ENCODE results near the gene ENKUR.

DNA sequence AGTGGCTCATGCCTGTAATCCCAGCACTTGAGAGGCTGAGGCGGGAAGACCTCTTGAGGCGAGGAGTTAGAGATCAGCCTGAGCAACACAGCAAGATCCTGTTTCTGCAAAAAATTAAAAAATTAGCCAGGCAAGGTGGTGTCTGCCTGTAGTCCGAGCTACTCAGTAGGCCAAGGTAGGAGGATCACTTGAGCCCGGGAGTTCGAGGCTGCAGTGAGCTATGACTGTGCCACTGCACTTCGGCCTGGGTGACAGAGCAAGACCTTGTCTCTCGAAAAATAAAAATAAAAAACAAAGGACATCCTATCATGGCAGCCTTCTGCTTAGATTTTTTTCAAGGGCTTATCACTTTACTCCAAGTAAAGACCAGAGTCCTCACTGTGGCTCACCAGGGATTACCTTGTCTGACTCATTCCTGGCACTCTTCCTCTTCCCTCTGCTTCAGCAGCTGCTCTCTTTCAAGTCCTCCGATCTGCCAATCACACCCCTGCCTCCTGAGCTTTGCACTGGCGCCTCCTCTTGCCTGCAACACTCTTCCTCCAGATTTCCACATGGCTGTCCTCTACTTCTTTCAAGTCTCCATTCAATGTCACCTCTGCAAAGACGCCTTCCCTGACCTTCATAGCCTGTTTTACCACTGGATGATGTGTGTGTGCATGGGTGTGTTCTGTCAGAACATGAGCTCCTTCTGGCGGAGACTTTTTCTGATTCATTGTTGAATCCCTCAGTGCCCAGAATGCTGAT lies 71.3 kb downstream of the ENKUR start:
- TF ChIP-seq, protein P1, sequence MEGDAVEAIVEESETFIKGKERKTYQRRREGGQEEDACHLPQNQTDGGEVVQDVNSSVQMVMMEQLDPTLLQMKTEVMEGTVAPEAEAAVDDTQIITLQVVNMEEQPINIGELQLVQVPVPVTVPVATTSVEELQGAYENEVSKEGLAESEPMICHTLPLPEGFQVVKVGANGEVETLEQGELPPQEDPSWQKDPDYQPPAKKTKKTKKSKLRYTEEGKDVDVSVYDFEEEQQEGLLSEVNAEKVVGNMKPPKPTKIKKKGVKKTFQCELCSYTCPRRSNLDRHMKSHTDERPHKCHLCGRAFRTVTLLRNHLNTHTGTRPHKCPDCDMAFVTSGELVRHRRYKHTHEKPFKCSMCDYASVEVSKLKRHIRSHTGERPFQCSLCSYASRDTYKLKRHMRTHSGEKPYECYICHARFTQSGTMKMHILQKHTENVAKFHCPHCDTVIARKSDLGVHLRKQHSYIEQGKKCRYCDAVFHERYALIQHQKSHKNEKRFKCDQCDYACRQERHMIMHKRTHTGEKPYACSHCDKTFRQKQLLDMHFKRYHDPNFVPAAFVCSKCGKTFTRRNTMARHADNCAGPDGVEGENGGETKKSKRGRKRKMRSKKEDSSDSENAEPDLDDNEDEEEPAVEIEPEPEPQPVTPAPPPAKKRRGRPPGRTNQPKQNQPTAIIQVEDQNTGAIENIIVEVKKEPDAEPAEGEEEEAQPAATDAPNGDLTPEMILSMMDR (IDR thresholded peaks at IDR 0.05; ENCODE audit: low read depth, low read length), result no peak
- no peak for TF ChIP-seq EZH2phosphoT487 (IDR thresholded peaks at IDR 0.05; ENCODE audit: low read depth)
